Epithelial cell of esophagus (primary cell): ENCODE data around the gene BRDT.
"Not testable (repeated sequence)": the region's sequence is repeated elsewhere in the genome, so short reads cannot be mapped to it uniquely, and the experiment has no call there.

Experiments used
- DNase-seq: peaks from one replicate; pipeline ENCODE4 v3.0.0; 2010; ENCODE audit warnings: low read depth
- H3K4me3 ChIP-seq: 2 replicates; pipeline ENCODE4 v1.5.1; 2011; ENCODE audit warnings: mild to moderate bottlenecking, low read length, control low read depth
- CTCF ChIP-seq: IDR thresholded peaks from 2 replicates; pipeline ENCODE4 v1.5.1; 2011; ENCODE audit warnings: low read depth, mild to moderate bottlenecking, low read length, control low read depth, inconsistent platforms; ENCODE audit not compliant: insufficient read depth; ENCODE audit errors: missing control alignments

The BRDT gene

GRCh38 chr1:92016720-92017316 lies 67.6 kb downstream of the BRDT start:
- H3K4me3 ChIP-seq: no peak overlapping the region
- TF ChIP-seq CTCF: no peak
- no peak for DNase-seq

- no peak for DNase-seq
- H3K4me3 ChIP-seq: no peak overlapping the region
- no peak for TF ChIP-seq CTCF
Observed at GRCh38 chr1:92017656-92018055, 68.5 kb downstream of the BRDT start.

- not testable (repeated sequence) for H3K4me3 ChIP-seq, DNase-seq
Observed at GRCh38 chr1:92026042-92026441, 76.8 kb downstream of the BRDT start.

GRCh38 chr1:92026806-92027205 lies 77.6 kb downstream of the BRDT start:
- no peak overlapping the region for H3K4me3 ChIP-seq
- no peak for TF ChIP-seq CTCF

GRCh38 chr1:92029241-92029922 lies 80.2 kb downstream of the BRDT start:
- H3K4me3 ChIP-seq: peak overlapping the region; percentile 35
- DNase-seq: no peak
- TF ChIP-seq CTCF: no peak

More at GRCh38 chr1:92026806-92027205, 77.6 kb downstream of the BRDT start:
- no peak for DNase-seq

- H3K4me3 ChIP-seq: no peak overlapping the region
Observed at GRCh38 chr1:92030656-92031107, 81.5 kb downstream of the BRDT start.

More at GRCh38 chr1:92030656-92031107, 81.5 kb downstream of the BRDT start:
- no peak for TF ChIP-seq CTCF
- peak; percentile 79 for DNase-seq
